Inflammatory macrophage (primary cell): ENCODE measurements around the gene DNAH5.

Experiments used
- DNase-seq, 2 donors: peaks; one replicate each; pipeline ENCODE4 v3.0.0-alpha.2; 2020 to 2022

The DNAH5 gene

GRCh38 chr5:13700626-13701025 lies 243.9 kb downstream of the DNAH5 start:
- DNase-seq, result no peak

- DNase-seq, result no peak
Measured at GRCh38 chr5:13698885-13699284, 245.6 kb downstream of the DNAH5 start.

- DNase-seq, result no peak
Measured at GRCh38 chr5:13695076-13695712, 249.3 kb downstream of the DNAH5 start.

- DNase-seq, result no peak
Measured at GRCh38 chr5:13692172-13692571, 252.3 kb downstream of the DNAH5 start.

- no peak for DNase-seq
Measured at GRCh38 chr5:13676531-13676930, 268.0 kb downstream of the DNAH5 start.

GRCh38 chr5:13674391-13674790 lies 270.1 kb downstream of the DNAH5 start:
- DNase-seq, result no peak

GRCh38 chr5:13673511-13673910 lies 271.0 kb downstream of the DNAH5 start:
- no peak for DNase-seq

- no peak for DNase-seq
Measured at GRCh38 chr5:13664377-13664776, 280.1 kb downstream of the DNAH5 start.

- no peak for DNase-seq
Measured at GRCh38 chr5:13662626-13663025, 281.9 kb downstream of the DNAH5 start.

GRCh38 chr5:13661272-13661671 lies 283.2 kb downstream of the DNAH5 start:
- no peak for DNase-seq

GRCh38 chr5:13660072-13660471 lies 284.4 kb downstream of the DNAH5 start:
- no peak for DNase-seq

- no peak for DNase-seq
Measured at GRCh38 chr5:13659391-13659790, 285.1 kb downstream of the DNAH5 start.

GRCh38 chr5:13658761-13659160 lies 285.7 kb downstream of the DNAH5 start:
- no peak for DNase-seq

- DNase-seq, result no peak
Measured at GRCh38 chr5:13658152-13658551, 286.3 kb downstream of the DNAH5 start.

GRCh38 chr5:13653709-13654108 lies 290.8 kb downstream of the DNAH5 start:
- DNase-seq, result no peak

GRCh38 chr5:13649656-13650055 lies 294.8 kb downstream of the DNAH5 start:
- DNase-seq, result no peak

GRCh38 chr5:13648822-13649221 lies 295.7 kb downstream of the DNAH5 start:
- no peak for DNase-seq

GRCh38 chr5:13643734-13644133 lies 300.8 kb downstream of the DNAH5 start:
- no peak for DNase-seq

GRCh38 chr5:13643196-13643595 lies 301.3 kb downstream of the DNAH5 start:
- no peak for DNase-seq
